Choroid plexus epithelial cell (primary cell): ENCODE results near the gene DCBLD2.

Source experiments
- DNase-seq: peaks from one replicate; pipeline ENCODE4 v3.0.0-alpha.2; 2010; ENCODE audit warnings: low read depth
- H3K4me3 ChIP-seq: 2 replicates; pipeline ENCODE4 v1.5.1; 2011; ENCODE audit warnings: low read depth, mild to moderate bottlenecking, control low read depth, low read length, moderate library complexity
- CTCF ChIP-seq: conservative IDR thresholded peaks from 2 replicates; pipeline ENCODE4 v1.5.1; 2011; ENCODE audit warnings: low read depth, mild to moderate bottlenecking, control low read depth, inconsistent platforms, low read length, moderate library complexity

DCBLD2 gene

GRCh38 chr3:98801043-98801747 is 100.3 kb downstream of the DCBLD2 start:
- no peak overlapping the region for H3K4me3 ChIP-seq
- DNase-seq, result no peak
- TF ChIP-seq CTCF, result peak; percentile 38

GRCh38 chr3:98800401-98800800 is 101.1 kb downstream of the DCBLD2 start:
- H3K4me3 ChIP-seq, result no peak overlapping the region

GRCh38 chr3:98799479-98799878 is 102.0 kb downstream of the DCBLD2 start:
- no peak overlapping the region for H3K4me3 ChIP-seq
- no peak for TF ChIP-seq CTCF

More at GRCh38 chr3:98800401-98800800, 101.1 kb downstream of the DCBLD2 start:
- no peak for DNase-seq
- TF ChIP-seq CTCF, result no peak

GRCh38 chr3:98798820-98799219 is 102.7 kb downstream of the DCBLD2 start:
- no peak for DNase-seq
- H3K4me3 ChIP-seq, result no peak overlapping the region
- no peak for TF ChIP-seq CTCF

More at GRCh38 chr3:98799479-98799878, 102.0 kb downstream of the DCBLD2 start:
- DNase-seq, result no peak

GRCh38 chr3:98797905-98798304 is 103.6 kb downstream of the DCBLD2 start:
- no peak overlapping the region for H3K4me3 ChIP-seq
- no peak for TF ChIP-seq CTCF
- DNase-seq, result no peak

GRCh38 chr3:98796334-98796733 is 105.2 kb downstream of the DCBLD2 start:
- no peak for TF ChIP-seq CTCF
- H3K4me3 ChIP-seq, result no peak overlapping the region
- no peak for DNase-seq

GRCh38 chr3:98793971-98794370 is 107.5 kb downstream of the DCBLD2 start:
- no peak overlapping the region for H3K4me3 ChIP-seq
- TF ChIP-seq CTCF, result no peak
- no peak for DNase-seq
